HG03095 (cell line): Measurements from ENCODE around the gene TIPARP.

Experiments
- ATAC-seq: cut with Tn5 transposase; IDR thresholded peaks from one replicate; pipeline ENCODE4 v1.9.1; 2021; ENCODE audit warnings: moderate library complexity; ENCODE audit not compliant: unreplicated experiment

TIPARP gene, protein sequence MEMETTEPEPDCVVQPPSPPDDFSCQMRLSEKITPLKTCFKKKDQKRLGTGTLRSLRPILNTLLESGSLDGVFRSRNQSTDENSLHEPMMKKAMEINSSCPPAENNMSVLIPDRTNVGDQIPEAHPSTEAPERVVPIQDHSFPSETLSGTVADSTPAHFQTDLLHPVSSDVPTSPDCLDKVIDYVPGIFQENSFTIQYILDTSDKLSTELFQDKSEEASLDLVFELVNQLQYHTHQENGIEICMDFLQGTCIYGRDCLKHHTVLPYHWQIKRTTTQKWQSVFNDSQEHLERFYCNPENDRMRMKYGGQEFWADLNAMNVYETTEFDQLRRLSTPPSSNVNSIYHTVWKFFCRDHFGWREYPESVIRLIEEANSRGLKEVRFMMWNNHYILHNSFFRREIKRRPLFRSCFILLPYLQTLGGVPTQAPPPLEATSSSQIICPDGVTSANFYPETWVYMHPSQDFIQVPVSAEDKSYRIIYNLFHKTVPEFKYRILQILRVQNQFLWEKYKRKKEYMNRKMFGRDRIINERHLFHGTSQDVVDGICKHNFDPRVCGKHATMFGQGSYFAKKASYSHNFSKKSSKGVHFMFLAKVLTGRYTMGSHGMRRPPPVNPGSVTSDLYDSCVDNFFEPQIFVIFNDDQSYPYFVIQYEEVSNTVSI

DNA sequence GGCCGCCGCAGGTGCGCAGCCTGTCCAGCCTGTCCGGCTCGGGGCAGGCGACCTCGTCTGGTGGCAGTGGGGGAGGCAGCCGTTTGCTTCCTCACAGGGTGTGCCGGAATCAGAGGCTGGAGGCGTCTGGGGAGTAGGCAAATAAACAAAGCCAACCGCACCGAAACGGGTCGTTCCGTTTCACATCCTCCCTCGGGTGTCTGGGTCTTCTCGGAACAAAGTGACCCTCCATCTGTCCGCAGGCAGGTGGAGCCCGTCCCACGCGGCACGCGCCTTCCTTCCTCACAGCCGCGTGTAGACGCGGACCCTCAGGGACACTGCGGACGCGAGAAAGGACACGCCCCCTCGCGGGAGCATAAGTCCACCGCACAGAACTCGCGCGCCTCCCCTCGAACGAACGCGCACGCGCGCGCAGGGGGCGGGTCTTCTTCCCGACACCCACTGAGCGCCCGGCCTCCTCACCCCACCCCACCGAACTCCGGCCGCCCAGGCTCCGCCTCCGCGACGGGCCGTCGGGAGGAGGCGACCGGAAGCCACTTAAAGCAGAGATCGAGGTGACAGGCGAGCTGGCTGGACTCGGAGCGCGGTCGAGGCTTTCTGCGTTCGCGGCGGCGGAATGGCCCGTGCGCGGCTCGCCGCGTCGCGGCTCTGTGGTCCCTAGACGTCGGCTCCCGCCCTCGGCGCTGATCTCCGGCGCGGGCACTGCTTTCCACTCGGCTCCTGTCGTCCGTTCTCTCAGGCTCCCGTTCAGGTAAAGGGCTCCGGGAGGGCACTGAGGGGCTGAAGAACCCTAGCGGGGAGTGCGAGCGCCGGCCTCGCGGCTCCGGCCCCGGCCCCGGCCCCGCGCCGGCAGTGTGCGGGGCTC, at the start of gene TIPARP:
TSS of gene TIPARP (plus strand) at position 545 of the 865 bp plus-strand sequence. CDS start 3,108 bp downstream, outside the sequence.
- ATAC-seq: peak; percentile 80

DNA sequence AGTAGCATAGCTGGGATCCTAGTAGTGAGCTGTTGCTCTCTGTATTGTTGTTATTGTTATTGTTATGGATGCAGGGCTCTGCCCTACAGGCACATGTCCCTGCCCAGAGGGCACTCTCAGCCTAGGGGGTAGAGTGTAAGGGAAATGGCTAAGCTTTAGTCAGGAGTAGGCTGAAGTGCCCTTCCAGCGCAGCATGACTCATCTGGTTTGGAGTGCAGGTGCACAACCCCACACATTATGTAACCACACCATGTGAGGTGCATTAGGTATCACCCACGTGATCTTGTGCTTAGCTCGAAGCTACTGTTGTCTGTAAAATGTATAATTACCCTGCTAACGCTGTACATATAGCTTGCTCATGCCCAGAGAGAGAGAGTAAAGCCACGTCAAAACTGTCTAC, 48.3 kb upstream of the TIPARP start:
- no peak for ATAC-seq

DNA sequence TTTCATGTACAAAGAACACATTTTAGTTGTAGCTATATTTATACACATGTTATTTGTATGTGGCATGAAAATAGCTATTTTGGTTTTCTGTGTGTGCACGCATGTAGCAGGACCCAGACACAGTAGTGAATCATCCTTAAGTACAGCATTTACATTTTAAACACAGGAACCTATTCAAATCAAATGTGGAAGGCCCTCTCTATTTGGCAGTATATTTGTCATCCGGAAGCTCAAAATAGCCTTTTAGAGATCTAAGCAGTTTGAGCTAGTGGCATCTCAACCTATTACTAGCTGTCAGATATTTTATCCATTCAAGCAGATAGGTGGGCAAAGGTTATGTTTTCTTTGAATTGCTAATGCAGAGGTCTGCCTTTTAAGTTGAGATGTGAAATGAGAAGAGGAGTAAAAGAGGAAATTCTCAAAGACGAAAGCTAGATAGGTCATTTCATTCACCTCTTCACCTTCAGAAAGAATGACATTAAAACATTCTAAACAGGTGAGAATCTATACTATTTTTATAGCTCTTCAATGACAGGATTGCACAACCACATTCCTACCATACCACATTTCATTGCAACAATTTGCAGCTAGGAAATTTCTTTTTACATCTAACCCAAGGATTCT, 46.3 kb upstream of the TIPARP start:
- no peak for ATAC-seq

DNA sequence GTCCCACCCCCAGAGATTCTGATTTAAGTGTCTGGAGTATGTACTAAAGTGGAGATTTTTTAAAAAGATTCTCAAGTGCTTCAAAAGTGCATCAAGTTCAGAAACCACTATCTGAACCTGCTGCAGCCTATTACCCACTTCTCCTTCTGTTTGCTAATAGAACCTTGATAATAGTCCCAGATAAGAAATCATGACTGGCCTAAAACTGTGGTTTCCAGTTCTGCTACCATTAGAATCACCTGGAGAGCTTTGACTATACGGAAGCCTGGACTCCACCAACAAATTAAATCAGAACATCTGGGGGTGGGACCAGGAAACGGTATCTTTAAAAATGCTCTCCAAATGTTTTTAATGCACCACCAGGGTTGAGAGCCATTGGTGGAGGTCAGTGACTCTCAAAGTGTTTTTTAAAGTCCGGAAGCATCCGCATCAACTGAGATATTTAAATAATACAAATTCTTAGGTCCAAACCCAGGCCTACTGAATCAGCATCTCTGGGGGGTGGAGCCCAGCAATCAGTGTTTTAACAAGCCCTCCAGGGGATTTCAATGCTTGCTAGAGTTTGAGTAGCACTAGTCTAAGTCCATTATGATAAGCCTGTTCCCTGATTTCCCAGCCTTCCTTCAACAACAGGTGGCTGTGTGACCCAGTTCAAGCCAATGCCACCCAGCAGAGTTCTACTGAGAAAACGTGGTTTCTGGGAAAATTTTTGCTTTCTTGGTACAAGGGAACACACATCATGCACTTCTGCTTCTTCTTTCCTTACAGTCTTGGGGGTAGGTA, 45.4 kb upstream of the TIPARP start:
- no peak for ATAC-seq

DNA sequence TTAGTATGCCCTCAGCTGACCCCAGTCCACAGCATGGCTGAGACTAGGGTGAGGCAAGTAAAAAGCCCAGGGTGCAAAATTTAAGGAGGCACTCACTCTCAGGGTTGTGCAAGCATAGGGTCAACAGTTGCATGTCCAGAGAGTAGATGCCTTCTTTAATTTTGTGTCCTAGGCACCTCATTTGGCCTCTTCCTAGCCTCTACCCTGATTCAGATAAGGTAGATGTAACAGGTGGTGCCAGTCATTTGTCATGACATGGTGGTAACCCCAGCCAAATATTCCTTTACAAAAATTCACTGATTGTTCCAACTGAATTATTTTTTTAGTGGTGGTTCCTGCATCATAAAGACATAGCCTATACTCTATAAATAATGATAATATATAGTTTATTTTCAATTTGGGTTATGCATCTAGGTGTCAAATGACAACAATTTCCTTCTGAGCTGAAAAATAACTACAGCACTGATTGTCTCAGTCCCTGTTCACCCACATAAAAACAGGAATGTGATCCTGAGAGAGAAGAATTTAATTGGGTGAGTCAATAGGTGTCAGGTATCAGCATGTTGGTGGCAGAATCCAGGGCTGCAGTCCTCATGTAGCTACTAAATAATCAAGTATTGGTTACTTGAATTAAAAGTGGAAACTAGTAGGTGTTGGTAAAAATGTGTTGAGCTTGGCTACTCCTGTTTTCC, 44.2 kb upstream of the TIPARP start:
- no peak for ATAC-seq

DNA sequence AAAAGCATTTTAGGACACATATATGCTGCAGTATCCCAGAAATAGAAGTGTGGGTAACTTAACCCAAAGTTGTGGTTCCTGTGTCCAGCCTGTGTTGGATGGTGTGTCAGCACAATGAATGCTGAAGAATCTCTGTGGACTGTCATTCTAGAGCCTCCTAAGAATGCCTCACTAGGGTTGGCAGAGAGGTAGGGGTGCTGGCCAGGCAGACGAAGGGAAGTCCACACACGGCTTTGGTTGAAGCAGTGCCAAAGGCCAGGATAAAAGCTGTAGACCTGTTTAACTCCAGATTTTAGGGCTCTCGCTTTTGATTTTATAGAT, 43.7 kb upstream of the TIPARP start:
- no peak for ATAC-seq

DNA sequence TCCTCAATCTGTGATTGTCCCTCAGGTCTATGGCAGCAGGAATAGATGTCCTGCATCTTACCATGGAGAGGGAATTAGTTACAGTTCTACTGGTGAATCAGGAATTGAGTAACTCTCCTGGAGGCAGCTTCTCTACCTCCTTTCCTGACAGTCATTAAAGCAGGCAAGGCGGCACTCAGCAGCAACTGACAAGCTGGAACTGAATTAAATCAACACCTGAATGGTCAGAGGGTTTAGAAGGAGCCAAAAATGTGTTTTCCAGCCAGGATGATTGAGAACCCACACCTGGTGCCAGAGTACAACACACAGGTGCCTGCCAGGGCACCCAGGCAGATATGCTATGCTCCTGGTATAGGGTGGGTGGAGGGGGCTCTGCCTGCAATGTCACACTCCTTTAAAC, 43.1 kb upstream of the TIPARP start:
- no peak for ATAC-seq

DNA sequence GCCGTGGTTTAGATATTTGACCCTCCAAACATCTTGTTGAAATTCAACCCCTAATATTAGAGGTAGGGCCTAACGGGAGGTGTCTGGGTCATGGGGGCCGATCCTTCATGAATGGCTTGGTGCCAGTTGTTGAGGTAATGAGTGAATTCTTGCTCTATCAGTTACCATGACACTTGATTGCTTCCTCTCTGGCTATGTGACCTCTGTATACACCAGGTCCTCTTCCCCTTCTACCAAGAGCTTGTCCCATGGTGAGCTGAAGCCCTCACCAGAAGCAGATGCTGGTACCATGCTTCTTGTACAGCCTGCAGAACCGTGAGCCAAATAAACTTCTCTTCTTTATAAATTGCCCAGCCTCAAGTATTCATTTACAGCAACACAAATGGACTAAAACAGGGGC, 41.8 kb upstream of the TIPARP start:
- ATAC-seq: no peak

DNA sequence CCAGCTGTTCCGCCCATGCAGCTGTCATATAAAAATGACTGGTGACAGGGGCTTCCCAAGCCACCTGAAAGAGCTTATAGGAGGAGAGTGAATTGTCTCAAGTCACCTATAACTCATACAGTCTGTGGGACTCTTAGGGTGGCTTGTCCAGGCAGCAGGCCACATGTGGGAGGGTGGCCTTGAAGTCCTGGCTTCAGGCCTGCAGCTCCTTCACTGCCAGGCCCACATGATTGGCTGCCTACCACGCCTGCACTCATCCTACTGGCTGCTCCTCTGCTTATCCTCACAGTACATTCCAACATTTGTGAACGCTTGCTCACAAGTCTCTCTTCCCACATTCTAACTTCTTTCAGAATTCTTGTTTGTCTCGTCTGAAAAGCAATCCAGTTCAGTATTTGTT, 41.1 kb upstream of the TIPARP start:
- ATAC-seq: no peak

DNA sequence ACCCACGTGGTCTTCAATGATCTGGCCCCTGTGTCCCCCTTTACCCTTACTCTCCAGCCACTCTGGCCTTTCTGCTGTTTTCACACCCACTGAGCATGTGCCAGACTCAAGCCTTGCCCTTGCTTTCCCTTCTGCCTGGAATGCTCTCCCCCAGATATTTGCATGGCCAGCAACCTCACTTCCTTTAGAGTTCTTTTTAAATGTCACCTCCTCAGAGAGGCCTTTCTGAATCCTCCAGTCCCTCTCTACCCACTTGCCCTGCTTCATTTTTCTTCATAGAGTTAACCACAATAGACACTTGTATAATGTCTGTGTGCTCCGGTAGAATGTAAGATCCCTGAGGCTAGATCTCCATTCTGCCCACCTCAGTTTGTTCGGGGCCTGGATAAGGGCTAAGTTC, 39.4 kb upstream of the TIPARP start:
- no peak for ATAC-seq

DNA sequence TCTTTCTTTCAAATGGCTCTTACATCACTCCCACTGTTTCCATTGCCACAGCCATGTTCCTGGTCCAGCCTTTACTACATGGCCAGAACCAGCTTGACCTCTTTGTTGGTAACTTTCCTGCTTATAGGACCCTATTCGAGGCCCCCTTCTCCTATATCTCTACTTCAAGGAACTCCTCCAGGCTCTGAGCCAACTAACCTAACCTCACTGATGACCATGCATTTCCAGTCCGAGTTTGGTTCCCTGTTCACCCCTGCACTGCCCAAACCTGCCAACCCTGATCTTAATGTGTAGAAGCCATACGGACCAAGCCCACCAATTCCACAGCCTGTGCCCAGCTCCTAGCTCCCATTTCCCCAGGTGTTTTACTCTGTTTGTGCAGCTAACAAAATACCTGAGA, 38.4 kb upstream of the TIPARP start:
- ATAC-seq: no peak

DNA sequence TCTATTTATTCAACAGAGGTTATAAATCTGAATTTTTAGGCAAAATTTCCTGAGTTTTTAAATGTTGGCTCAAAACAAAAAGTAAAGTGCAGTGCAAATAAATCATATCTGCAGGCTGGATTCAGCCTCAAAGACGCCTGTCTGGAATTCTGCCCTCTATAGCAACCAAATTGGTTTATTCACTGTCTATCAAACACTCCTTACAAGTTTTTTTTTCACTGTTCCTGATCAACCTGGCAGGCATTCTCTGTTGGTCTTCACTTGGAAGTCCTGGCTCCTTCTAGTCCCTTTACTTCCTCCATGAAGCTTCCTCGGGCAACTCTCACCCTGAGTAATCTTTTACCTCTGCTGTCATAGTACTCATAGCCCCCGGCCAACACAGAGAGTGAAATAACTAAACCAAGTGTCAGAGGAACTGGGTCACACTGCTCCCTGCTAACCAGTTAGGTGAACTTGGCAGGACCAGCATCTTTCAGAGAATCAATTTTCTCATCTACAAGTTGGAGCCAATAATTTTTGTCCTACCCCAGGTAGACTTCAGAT, 36.8 kb upstream of the TIPARP start:
- no peak for ATAC-seq

DNA sequence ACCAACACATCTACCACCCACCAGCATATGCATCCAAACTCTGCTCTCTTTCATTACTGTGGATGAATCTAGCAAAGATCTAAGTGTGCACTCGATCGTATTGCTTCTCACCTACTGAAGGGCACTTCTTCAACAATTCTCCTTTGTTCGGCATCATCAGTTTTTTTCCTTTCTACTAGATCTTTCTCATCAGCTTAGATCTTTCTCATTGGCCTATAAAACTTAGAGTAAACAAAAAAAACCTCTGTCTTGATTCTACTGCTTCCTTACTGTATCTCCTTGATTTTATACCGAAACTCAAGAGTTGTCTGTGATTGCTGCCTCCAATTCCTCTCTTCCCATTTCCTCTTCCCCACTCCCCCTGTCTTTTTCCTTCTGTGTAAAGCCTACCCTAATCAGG, 36.1 kb upstream of the TIPARP start:
- no peak for ATAC-seq

DNA sequence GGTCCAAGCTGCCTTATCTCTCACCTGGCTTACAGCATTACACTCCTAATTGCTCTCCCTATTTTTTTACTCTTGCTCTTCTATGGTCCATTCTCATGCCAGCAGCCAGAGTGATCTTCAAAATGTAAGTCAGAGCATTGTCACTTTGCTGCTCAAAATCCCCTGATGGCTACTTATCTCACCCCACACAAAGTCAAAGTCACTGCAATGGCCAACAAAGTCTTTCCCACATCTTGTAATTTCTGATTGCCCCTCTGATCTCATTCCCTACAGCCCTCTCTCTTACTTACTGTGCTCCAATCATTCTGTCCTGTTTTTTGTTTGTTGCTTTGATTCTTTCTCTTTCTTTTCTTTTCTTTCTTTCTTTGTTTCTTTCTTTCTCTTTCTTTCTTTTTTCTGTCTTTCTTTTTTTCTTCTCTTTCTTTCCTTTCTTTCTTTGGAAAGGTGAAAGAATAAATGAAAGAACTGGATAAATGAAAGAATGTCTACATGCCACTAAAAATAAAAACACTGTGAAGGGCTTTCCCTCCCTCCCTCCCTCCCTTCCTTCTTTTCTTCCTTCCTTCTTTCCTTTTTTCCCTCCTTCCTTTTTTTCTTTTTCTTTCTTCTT, 34.9 kb upstream of the TIPARP start:
- ATAC-seq: no peak

DNA sequence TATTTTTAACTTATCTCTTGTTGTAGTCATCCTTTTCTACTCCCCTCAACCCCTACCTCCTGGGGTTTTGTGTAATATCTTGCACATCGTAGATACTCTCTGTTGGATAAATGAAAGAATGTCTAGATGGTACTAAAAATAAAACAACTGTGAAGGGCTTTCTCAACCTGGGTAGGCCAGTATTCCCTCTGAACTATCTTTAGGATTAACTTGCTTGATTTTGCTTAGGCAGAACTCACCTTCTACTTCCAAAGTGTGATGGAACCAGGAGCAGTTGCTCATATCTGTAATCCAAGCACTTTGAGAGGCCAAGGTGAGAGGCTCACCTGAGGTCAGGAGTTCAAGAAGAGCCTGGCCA, 32.8 kb upstream of the TIPARP start:
- no peak for ATAC-seq

DNA sequence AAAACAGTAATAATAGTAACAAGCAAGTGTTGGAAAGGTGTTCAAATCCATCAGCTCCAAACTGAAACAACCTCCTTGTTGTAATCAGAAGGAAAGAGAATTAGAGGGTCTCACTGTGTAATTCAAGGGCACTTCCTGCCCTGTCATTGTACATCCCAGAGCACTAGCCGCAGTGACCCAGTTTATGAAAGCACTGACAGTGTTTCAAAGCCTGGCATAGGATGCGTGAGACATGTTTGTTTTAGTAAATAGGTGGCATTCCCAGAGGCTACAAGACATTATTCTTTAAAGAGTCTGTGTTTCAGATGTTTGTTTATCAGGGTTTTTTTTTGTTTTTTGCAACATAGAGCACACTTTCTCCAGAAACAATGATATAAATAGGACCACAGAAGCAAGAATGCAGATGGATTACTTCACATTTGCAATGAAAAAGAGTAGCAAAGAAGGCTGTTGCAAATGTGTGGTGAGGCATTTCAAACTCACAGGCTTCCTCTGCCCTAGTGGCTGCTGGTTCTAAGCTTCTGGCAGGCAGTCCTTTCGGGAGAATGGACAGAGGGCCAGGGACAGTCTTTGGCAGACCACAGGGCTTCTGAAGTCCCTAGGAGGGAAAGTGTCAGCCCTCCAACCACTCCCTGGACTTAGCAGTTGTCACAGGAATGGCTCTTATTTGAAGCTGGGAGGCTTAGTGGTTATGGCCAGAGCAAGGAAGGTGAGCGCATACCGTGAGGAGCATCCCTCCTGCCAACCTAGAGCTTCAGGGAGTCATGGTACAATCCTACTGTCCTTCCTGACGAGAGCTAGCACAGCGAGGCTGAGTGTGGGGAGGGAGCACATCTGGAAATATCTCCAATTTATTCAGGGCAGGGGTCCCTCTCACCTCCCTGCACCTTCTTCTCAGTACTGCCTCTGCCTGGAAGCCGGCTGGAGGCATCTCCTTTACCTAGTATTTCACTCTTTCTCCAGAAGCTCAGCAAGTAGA, 31.4 kb upstream of the TIPARP start:
- ATAC-seq: peak; percentile 15

DNA sequence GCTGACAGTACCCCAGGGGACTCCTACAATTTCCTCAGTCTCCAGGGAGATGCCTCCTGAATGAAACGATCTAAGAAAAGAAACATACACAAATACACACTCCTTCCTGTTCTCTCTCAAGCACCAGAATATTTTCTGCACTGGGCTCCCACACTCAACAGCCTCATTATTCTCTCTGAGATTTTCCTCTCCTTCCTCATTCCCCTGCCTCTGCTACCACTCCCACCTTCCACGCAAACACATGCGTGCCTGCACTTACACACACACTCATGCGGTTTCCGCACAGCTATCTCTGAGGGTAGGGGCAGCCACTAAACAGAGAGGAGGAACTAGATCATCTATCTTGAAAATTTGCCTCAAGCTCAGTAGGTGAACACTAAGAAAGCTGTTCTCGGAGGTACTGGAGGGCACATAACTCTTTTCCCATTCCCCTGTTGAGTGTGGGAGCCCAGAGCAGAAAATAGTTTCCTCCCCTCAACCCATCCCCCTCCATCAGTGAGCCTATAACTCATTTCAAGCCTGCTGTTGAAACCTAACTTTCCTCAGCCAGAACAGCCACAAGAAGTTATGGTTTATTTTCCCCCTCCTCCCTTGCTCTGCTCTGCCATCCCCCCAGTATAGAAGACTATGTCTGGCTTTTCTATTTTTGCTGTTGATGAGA, 30.5 kb upstream of the TIPARP start:
- ATAC-seq: peak; percentile 83

DNA sequence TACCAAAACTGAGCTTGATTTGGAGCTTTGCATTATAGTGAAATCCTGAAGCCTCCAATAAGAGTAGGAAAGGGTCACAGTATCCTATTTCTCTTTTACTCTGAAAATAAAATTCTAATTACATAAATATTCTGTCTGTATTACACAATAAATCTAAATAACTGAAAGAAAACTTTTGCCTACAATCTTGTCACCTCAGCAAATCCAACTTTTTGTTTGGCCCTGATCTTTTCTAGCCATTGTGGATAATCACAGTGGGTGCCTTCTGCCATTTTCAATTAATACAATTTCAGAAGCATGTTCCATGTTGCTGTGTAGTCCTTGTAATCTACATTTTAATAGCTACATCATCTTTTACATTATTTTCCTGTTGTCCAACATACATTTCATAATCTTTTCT, 29.4 kb upstream of the TIPARP start:
- no peak for ATAC-seq
